GM18858 (cell line): ENCODE results near the gene COX7B.
"Not testable (repeated sequence)": the region's sequence is repeated elsewhere in the genome, so short reads cannot be mapped to it uniquely, and the experiment has no call there.

ENCODE experiments used
- ATAC-seq: cut with Tn5 transposase; IDR thresholded peaks from one replicate; pipeline ENCODE4 v1.9.1; 2021; ENCODE audit not compliant: unreplicated experiment

COX7B gene

GRCh38 chrX:77945031-77945430 is 45.8 kb downstream of the COX7B start:
- not testable (repeated sequence) for ATAC-seq

DNA sequence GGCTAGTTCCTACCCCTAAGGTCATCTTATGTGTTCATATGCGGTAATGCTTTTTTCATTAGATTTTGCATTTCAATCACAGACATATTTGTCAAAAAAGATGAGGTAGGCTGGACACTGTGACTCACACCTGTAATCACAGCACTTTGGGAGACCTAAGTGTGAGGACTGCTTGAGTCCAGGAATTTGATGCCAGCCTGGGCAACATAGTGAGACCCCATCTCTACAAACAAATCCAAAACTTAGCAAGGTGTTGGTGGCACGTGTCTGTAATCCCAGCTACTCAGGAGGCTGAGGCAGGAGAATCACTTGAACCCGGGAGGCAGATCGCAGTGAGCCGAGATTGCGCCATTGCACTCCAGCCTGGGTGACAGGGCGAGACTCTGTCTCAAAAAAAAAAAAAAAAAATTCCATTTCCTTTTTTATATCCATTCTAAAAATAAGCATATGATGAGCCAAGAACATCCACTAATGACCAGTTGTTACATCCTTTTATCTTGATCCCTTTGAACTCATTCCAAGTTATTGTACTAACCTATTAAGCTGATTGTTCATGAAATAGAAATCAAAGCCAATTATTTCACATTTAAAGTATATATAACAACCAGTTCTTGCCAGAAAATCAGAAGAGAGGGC is 46.8 kb downstream of the COX7B start:
- ATAC-seq = no peak

GRCh38 chrX:77946571-77946970 is 47.3 kb downstream of the COX7B start:
- no peak for ATAC-seq

DNA sequence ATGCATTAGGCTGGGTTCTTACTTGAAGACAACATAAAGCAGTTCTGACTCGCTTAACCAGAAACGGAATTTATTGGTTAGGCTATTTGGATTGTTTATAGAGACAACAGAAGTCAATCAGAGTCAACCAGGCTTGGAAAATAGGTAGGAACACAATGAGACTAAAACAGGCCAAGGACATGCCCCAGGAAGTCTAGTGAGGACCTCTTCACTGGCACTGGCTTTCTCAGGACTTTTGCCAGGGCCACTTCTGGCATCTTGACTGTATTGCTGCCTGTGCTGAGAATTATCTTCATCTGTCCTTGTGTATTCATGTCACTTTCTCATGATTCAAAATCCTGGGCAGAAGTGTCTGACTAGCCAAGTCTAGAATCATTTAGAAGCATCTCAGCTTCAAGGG is 50.6 kb downstream of the COX7B start:
- no peak for ATAC-seq

DNA sequence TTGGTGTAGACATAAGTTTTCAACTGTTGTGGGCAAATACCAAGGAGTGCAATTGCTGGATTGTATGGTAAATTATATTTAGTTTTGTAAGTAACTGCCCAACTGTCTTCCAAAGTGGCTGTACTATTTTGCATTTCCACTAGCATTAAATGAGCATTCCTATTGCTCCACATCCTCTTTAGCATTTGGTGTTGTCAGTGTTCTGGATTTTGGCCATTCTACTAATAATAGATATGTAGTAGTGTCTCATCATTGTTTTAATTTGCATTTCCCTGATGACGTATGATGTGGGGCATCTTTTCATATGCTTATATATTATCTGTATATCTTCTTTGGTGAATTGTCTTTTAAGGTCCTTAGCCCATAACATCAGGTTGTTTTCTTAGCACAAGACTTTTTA is 52.9 kb downstream of the COX7B start:
- no peak for ATAC-seq

DNA sequence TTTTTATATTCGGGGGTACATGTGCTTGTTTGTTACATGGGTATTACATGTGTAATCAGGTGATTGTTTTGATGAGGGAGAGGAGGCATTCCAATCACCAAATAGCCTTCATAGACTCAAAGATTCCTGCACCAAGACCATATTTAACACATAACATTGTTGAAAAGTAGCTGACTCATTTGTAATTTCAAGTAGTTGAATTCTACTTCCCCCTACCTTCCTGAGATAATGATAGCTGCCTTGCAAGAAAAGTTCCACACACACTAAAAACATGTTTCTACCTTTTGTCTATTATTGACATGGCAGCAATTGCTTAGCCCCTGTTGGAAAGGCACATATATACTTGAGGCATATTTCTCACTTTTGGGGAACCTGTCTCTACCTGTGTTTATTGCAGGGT is 54.0 kb downstream of the COX7B start:
- no peak for ATAC-seq

DNA sequence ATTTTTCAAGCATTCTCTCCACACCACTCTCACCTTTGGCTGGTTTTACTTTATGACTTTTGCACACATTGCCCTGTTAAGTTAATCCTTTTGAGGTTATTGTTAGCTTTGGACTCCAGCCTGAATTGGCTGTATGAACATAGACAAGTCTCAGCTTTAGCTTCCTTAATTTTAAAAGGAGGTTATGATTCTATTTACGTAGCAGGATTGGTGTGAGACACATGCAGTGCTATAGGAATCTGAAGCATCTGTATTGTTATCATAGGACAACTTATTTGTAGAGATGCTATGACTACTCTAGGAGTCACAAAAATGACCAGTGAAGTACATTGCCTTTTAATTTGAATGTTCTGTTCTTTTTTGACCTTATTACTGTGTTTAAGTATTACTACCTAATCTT is 54.4 kb downstream of the COX7B start:
- ATAC-seq = no peak
